HG02870 (cell line): ENCODE results near the gene IP6K3.

Experiments
- ATAC-seq: cut with Tn5 transposase; IDR thresholded peaks from one replicate; pipeline ENCODE4 v1.9.1; 2021; ENCODE audit warnings: mild to moderate bottlenecking, moderate library complexity; ENCODE audit not compliant: unreplicated experiment

Gene IP6K3

DNA sequence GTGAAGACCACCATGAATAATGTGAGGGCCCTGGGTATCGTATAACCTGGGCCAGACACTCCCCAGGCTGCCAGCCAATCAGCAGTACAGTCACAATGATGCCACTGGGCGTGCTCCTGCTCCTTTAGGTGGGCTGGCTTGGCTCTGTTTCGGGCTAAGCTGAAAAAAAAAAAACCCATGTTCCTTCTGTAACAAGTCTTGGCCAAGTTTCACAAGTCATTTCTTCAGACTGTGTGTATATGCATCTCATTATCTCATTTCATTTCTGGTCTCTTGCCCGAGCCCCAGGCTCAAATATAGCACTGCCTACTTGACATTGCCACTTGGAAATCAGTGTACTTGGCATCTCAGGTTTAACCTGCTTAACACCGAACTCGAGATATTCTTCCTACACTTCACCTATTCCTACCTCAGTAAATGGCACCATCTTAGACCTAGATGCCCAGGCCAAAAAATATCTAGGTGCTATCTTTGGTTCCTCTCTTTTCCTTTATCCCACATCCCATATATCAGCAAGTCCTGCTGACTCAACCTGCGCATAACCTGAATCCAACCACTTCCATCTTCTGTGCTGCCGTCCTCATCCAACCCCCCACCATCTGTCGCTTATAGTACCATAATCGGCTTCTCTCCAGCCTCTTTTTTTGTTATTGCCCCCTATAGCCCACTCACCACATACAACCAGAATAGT lies 37.0 kb downstream of the IP6K3 start:
- no peak for ATAC-seq

DNA sequence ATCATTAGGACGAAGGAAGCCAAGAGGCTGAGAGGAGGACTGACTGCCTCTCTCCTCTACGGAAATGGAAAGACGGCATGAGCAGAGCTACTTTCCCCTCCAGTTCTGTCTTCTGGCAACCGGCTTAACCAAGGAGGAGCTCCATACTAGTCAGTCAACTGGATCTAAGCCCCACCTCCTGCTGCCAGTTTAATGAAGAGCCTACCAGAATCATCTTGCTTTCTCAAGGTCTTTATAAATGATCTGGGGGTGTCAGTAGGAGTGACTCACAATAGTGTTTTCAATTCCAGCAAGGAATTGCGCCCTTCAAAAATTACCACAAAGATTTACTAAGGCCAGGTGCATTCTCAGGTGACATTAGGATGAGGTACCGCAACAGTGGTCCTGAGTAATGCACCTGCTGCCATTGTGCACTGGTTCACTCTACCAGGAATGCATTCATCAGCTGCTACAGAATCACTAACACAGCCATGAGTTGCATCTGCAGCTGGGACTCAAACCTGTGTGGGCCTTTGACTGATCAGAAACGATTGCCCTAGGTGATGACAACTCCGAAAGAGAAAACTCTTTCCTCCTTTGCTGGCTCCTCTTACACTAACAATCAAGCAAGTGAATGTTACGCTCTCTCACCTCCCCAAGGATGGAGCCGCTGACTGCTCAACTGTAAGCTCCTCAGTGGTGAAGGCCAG lies 38.0 kb downstream of the IP6K3 start:
- no peak for ATAC-seq

DNA sequence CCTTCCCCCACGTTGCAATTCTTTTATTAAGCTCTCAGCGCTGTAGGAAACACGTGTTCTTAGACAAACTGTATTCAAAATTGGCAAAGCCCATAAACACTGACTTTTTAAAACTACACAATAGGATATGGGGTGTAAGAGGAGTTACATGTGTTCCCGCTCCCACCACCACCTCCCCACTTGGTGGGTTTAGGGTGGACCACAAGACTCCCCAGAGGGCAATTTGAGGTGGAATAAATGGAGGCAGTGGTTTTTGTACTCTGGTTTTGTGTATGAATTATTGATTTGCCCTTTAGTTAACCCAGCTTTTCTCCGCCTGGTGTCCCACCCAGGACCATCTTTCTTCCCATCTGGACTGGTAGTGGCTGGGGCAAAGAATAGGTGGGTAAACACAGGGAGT lies 38.9 kb downstream of the IP6K3 start:
- ATAC-seq, result no peak

DNA sequence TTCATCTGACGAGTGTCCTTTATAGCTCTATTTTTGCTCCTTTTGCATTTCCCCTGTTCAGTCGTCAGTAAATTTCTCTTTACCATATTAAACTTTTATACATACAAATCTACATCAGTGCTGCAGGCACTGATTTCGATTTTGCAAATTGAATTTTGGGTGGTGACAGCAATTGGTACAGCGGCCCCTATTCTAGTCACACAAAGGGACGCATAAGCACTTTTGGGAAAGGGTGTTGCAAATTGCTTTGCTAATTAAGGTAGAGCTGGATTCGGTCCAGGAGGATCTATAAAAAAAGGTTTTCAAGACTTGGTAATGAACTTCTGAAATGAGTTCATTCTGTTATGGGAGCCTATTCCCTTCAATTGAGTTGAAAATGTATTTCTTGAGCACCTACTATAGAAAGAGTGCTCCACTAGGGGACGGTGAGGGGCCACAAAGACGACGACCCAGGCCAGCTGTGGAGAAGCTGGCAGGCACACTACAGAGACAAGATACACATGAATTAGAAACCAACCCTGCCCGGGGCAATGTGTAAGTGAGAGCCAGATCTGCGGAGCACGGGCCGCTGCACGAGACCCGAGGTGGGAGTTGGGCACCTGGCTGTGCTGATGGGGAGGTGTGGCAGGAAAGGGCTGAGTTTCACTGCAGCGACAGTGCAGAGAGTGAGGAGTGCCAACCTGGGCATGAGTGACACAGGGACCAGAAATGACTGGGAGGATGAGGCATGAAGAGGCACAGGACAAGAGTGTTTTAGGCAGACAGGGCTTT lies 40.6 kb downstream of the IP6K3 start:
- no peak for ATAC-seq

DNA sequence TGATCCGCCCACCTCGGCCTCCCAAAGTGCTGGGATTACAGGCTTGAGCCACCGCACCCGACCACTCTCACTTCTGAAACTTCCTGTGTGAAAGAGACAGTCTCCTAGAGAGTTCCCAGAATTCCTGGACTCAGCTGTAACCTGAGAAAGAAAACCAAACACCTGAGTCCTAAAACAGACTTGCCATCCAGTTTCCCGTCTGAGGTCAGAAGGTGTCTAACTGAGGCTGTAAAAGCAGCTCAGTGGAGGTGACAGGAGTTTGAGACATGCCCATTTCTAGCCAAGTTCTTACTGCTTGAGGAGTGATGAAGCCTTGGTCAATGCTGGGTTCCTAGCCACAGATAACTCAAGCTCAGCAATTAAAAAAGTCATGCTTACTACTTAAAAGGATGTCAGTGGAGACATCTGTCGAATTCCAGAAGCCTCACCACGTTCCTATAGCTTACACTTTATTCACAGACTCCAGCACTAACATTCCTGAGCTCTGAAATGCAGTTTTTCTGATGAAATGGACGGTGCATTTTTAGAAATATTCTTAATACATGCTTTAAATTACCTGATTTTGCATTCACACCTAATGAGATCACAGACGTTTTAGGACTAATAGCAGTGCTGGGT lies 41.3 kb downstream of the IP6K3 start:
- ATAC-seq, result no peak

DNA sequence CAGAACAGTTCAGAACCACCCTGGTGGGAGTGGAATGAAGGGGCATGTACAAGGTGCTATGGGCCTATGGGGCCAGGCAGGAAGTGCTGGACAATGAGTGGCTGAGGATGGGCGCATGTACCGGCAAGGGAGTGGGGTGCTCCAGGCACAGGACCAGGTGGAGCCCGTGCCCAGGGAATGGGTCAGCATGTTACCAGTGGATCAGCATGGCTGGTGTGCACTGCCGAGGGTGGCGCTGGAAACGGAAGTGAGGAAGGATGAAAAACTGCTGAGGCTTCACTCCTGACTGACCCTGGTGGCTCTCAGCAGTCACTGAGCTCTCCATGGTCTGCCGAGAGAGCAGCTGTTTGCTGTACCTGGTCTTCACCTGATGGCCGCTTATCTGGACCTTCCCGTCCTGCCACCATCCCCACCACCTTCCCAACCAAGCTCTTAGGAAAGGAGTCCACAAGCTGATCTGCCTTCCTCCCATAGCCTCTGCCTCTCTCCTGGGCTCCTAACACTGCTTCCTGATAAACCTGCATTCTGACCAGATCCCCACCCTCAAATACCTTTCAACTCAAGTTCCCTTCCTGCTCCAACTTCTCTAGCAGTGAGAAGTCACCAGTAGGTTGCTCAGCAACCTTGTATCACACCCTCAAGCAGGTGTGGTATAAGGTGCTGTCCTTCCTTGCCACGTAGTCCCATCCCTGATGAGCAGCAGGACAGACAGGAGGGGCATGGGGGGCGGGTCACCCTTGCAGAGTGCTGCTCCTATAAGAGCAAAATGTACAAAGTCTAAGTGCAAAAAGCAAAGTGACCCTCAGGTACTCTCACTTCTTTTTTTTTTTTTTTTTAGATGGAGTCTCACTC lies 42.3 kb downstream of the IP6K3 start:
- no peak for ATAC-seq

DNA sequence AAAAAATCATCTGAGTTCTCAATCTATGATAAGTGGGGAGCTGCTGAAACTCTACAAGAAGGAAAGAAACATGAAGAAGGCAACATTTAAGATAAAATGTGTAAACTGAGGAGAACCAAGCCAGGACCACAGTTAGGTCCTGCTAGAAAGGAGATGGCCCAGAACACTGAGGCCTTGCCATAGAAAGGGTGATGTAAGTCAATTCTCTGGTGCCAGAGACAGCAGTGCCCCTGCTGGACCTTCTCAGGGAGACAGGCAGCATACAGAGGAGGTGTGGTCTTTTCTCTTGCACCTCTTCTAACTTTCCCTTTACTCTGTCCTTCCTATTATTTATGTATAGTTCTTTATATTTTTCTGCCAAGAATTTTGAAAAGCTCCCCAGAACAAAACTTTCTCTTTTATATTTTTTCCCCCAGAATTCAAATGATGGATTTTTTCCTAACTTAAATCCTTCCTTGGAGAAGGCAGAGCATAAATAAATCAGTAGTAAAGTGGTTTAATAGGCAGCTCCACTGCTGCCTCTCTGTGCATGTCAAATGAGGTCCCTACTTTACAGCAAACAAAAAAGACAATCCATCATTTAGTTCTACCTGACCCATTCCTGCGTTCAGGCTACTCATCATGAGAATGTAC lies 44.2 kb downstream of the IP6K3 start:
- ATAC-seq, result no peak

DNA sequence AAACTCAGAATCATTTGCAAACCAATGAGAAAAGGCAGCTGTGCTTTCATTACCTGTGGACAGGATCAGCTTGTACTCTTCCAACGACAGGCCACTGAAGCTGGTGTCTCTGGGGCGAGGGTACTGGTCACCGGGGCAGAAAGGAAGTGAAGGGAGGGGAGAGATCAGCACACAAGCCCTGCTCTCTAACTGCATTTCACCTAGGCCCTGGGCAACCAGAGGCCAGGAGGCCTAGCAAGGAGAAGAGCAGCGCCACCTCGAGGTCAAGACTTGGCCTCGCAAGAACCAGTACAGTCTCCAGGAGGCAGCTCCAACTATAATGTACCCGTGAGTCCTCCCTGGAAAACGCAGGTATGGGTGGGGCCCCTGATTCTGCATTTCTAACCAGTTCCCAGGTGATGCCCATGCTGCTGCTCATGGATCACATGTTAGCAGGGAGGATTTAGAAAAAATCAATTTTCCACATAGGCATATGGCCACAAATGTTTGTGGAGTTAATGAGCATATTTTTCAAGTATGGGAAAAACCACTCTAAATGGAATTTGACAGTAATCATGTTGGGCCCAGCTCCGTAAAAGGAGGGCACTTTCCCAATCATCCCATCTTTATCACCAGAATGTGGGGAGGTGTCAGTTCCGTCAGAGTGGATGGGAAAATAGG lies 46.2 kb downstream of the IP6K3 start:
- peak; percentile 45 for ATAC-seq

DNA sequence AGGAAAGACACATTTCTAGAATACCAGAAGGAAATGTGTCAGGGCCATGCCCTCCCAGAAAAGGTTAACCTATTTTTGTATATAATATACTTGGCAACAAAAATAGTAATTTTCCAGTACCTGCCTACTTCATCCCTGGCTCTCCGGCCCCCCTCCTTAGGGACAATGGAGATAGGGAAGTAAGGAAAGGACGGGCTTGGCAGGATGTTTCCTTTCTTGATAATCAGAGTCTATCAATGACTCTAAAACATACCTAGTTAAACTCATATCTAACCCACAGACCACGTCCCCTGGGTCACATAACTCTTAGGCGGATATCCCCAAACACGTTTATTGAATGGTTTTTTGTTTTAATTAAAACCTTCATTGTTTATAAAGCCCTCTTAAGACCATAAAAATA lies 47.0 kb downstream of the IP6K3 start:
- no peak for ATAC-seq

DNA sequence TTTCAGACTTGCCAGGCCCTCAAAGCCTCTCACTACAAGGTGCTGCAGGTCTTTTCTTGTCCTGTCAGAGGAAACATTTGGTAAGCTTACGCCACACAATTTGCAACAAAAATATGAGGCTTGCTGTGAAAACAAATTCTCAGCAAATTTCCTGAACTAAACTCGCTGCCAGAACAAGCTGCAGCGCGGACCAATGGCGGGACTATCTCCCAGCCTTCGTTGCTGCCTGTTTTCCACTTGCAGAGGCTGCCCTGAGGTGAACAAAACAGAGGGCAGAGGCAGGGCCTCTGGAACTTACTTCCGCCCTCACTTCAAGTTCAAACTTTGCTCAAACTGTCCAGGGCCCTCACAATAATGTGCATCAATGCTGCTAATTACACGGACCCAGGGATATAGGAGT lies 47.6 kb downstream of the IP6K3 start:
- ATAC-seq, result no peak

DNA sequence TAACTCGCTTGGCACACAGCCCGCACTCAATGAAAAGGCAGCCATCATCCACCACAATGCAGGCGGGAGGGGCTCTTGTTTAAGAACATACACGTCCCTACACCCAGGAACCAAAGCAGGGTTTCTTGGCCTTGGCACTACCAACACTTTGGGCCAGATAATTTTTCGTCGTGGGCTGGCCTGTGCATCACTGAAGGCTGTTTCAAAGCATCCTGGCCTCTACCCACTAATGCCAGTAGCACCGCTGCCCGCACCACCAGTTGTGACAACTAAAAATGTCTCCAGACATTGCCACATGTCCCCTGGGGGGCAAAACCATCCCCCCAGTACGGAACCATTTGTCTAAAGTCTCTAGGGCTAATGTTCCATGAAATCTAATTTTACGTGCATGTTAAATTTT lies 48.2 kb downstream of the IP6K3 start:
- ATAC-seq, result no peak

DNA sequence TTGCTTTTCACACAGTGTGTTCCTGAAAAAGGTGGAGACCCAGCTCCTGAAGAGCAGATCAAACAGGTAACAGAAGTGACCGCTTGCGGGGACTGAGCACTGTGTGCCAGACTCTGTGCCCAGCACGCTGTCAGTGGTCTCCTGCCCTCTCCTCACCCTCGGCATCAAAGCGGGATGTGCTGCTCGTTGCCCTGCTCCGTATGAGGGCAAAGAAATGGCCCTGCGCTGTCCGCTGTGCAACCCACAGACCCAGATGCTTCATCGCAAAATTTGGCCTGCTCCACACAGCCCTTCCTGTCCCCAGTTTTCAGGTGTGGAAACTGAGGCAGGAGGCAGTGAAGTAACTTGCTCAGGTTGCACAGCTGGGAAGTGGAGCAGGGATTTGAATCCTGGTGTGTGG lies 48.9 kb downstream of the IP6K3 start:
- no peak for ATAC-seq

DNA sequence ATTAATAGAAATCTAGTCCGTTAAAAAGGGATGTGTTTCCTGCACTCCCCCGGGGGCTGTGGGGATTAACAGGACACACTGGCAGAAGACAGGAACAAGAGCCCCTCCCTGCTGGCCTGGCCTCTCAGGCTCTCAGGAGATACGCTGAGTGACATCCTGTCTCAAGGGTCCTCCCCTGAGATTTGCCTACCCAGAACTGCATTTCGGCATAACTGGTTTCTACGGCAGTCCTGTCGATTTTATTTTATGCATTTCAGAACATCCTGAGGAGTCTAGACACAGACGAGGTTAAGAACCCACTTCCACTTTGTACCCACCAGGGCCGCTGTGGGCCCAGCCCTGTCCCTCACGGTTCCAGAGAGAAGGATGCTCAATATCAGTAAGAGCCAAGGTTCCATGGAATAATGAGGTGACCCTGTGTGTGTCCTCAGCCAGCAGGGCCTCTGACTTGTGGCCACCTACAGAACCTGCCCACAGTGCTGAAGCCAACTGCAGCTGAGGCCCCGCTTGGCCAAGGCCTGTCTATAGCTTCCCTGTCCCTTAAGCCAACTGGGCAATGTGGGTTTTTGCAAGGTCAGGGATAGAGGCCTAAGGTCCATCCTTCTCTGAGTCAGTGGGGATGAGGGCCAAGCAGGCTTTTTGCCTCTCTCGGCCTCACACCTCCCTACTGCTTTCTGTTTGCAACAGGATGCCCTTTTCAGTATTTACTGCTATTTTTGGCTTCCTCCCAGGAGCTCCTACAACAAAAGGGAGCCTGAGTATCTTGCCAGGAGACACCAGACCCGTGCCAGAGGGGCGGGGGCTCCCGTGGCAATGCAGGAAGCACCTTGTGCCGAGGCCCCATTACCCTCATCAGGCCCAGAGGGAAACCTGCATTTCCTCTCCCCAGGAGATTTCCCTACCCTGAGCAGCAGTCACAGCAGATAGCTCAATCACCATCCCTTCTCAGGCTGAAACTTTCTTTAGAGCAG lies 49.9 kb downstream of the IP6K3 start:
- ATAC-seq, result no peak

DNA sequence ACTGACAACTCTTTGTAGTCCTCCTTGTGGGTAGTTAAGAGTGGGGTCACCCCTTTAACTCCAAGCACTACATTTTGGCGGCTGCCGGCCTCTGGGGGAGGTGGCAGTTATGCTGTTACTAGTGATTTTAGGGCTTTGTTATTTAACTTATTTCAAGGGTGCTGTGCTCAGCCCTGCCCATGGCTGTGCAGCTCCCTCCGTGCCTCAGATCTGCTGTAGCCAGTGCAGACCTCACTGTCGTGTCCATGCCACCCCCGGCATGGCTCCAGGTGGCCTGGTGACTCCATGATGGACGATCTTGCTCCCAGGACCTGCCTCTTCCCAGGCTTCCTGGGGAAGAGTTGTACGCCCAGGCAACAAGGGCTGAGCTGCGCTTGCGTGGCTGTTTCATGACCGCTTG lies 50.6 kb downstream of the IP6K3 start:
- ATAC-seq, result no peak

DNA sequence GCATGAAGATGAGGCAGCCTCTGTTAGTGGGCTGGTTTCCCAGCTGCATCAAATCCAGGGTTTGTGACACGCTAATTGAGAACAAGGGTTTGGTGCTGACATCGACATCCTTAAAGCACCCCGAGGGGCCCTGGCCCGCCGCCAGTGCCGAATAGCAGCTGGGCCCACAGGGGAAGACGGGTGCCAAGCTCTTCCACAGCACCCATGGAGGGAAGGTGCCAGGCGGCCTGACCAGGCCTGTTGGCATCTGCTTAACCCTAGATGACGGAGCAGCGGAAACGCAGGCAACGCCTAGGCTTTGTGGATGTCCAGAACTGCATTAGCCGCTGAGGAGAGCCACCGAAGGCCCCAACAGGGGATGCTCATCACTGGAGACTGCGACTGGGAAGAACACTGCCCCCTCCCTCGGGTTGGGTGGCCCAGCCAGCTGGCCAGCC lies 51.2 kb downstream of the IP6K3 start:
- ATAC-seq, result no peak

DNA sequence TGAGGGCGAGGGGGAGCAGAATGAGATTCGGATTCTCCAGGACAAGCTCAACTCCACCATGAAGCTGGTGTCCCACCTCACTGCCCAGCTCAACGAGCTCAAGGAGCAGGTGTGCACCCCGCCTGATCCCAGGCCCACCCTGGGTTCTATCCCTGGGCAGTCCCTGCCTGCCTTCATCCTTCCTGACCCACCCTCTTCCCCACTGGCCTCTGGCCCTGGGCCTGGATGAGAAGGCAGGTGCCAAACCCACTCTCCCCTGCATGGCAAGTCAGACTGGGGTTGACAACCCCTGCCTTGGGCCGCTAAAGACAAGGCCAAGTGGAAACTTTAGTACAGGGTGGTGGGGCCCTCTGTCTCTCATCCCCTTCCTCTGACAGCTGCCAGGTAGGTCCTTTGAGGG lies 51.7 kb downstream of the IP6K3 start:
- no peak for ATAC-seq

DNA sequence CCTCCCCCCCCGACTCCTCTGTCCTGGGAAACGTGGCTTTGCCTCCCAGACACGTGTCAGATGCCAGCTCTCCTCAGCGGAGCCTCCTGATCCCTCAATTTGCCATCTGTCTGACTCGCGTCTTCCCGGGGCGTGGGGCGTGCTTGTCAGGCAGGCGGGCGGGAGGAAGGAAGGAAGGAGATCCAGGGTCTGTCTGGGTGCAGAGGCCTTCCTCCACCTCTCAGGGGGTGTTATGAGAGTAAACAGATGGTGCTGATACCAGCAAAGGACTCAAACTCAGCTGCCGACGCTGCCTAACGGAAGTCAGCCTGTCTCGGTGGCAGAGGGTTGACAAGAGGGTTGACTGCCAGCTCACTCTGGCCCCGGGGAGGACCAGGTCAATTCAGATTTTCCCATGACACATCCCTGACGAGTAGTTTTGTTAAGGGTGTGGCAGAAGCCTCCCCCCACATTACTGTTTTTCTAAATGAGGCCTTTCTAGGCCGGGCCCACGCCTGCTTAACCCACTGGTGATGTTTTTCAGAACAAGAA lies 52.2 kb downstream of the IP6K3 start:
- ATAC-seq, result no peak
